HEK293 (cell line): ENCODE measurements around the gene KRTAP13-4.
A peak's percentile ranks its signal among the peaks of the same experiment; 100 is the strongest.

Experiments used
- CTCF ChIA-PET: fragments of 350-600 bp; formaldehyde crosslinking; extraction: SDS; loops from one replicate; lab custom pipeline; 2021; ENCODE audit warnings: antibody characterized with exemption; lab: Yijun Ruan, JAX
- POLR2A ChIA-PET: fragments of 300-600 bp; formaldehyde crosslinking; extraction: SDS; loops from one replicate; lab custom pipeline; 2020; ENCODE audit warnings: antibody characterized with exemption, inconsistent platforms; lab: Yijun Ruan, JAX
- H3K27ac ChIP-seq: fragments of 200-500 bp; sonication (Bioruptor generic); 2 replicates; pipeline ENCODE4 v1.5.1; 2014; ENCODE audit warnings: low read depth, low read length, control low read depth, inconsistent platforms; ENCODE audit errors: extremely low read depth
- H3K36me3 ChIP-seq, 2 experiments: fragments of 200-500 bp in 1 of 2; sonication (Bioruptor generic) in 1 of 2; 1 replicate in 1 of 2; 2 replicates in 1 of 2; pipeline ENCODE4 v1.5.1; 2014 to 2017; ENCODE audit warnings: inconsistent platforms in 2 of 2, low read length in 2 of 2; ENCODE audit not compliant: control insufficient read depth in 2 of 2, insufficient read depth in 1 of 2
- H3K4me1 ChIP-seq: fragments of 200-500 bp; sonication (Bioruptor generic); 2 replicates; pipeline ENCODE4 v1.5.1; 2014; ENCODE audit warnings: mild to moderate bottlenecking, low read length, inconsistent platforms; ENCODE audit not compliant: control insufficient read depth, insufficient read depth
- H3K4me3 ChIP-seq: 2 replicates; pipeline ENCODE4 v1.5.1; 2011; ENCODE audit warnings: low read depth, mild to moderate bottlenecking, control low read depth, low read length, moderate library complexity
- H3K9me3 ChIP-seq: fragments of 200-500 bp; sonication (Bioruptor generic); 2 replicates; pipeline ENCODE4 v1.5.1; 2014; ENCODE audit warnings: low read depth, low read length, inconsistent platforms; ENCODE audit not compliant: control insufficient read depth, insufficient read depth
- GFI1B ChIP-seq: fragments of 450-650 bp; formaldehyde crosslinking; IDR thresholded peaks from 2 replicates; pipeline ENCODE4 v1.5.1; 2016; ENCODE audit warnings: missing biosample characterization, missing genetic modification characterization
- HIC1 ChIP-seq: fragments of 450-650 bp; formaldehyde crosslinking; IDR thresholded peaks from 2 replicates; pipeline ENCODE4 v1.5.1; 2016; ENCODE audit warnings: missing biosample characterization, missing genetic modification characterization
- KLF10 ChIP-seq: fragments of 450-650 bp; IDR thresholded peaks from 2 replicates; pipeline ENCODE4 v1.5.1; 2018; ENCODE audit warnings: missing biosample characterization, mild to moderate bottlenecking, missing genetic modification characterization
- KLF8 ChIP-seq: fragments of 450-650 bp; formaldehyde crosslinking; IDR thresholded peaks from 2 replicates; pipeline ENCODE4 v1.5.1; 2016; ENCODE audit warnings: missing biosample characterization, missing genetic modification characterization
- OSR2 ChIP-seq: fragments of 450-650 bp; formaldehyde crosslinking; IDR thresholded peaks from 2 replicates; pipeline ENCODE4 v1.5.1; 2016; ENCODE audit warnings: missing biosample characterization, missing genetic modification characterization
- SP7 ChIP-seq: fragments of 450-650 bp; formaldehyde crosslinking; IDR thresholded peaks from 2 replicates; pipeline ENCODE4 v1.5.1; 2016; ENCODE audit warnings: missing biosample characterization, missing genetic modification characterization
- TCF7L2 ChIP-seq: IDR thresholded peaks from 2 replicates; pipeline ENCODE4 v1.6.1; 2011; ENCODE audit warnings: low read depth, mild to moderate bottlenecking, inconsistent platforms, low read length, moderate library complexity, borderline replicate concordance
- TRIM28 ChIP-seq: IDR thresholded peaks from 2 replicates; pipeline ENCODE4 v1.6.1; 2011; ENCODE audit warnings: low read length, control low read depth, borderline replicate concordance
- WT1 ChIP-seq: fragments of 450-650 bp; formaldehyde crosslinking; IDR thresholded peaks from 2 replicates; pipeline ENCODE4 v1.5.1; 2016; ENCODE audit warnings: missing biosample characterization, missing genetic modification characterization
- YY1 ChIP-seq: fragments of 450-650 bp; formaldehyde crosslinking; IDR thresholded peaks from 2 replicates; pipeline ENCODE4 v1.5.1; 2018; ENCODE audit warnings: missing biosample characterization, missing genetic modification characterization
- ZBTB21 ChIP-seq: fragments of 450-650 bp; formaldehyde crosslinking; IDR thresholded peaks from 2 replicates; pipeline ENCODE4 v1.5.1; 2017; ENCODE audit warnings: missing biosample characterization, missing genetic modification characterization
- ZBTB48 ChIP-seq: fragments of 450-650 bp; formaldehyde crosslinking; IDR thresholded peaks from 2 replicates; pipeline ENCODE4 v1.5.1; 2016; ENCODE audit warnings: missing biosample characterization, missing genetic modification characterization
- ZFHX2 ChIP-seq: fragments of 450-650 bp; formaldehyde crosslinking; conservative IDR thresholded peaks from 2 replicates; pipeline ENCODE4 v1.5.1; 2016; ENCODE audit warnings: missing biosample characterization, missing genetic modification characterization
- ZNF10 ChIP-seq: fragments of 450-650 bp; formaldehyde crosslinking; IDR thresholded peaks from 2 replicates; pipeline ENCODE4 v1.5.1; 2017; ENCODE audit warnings: missing biosample characterization, missing genetic modification characterization
- ZNF140 ChIP-seq: fragments of 450-650 bp; formaldehyde crosslinking; IDR thresholded peaks from 2 replicates; pipeline ENCODE4 v1.5.1; 2016; ENCODE audit warnings: missing biosample characterization, missing genetic modification characterization
- ZNF366 ChIP-seq: fragments of 450-650 bp; formaldehyde crosslinking; conservative IDR thresholded peaks from 2 replicates; pipeline ENCODE4 v1.5.1; 2016; ENCODE audit warnings: missing biosample characterization, missing genetic modification characterization
- ZNF394 ChIP-seq: fragments of 450-650 bp; formaldehyde crosslinking; IDR thresholded peaks from 2 replicates; pipeline ENCODE4 v1.5.1; 2016; ENCODE audit warnings: missing biosample characterization, missing genetic modification characterization, mild to moderate bottlenecking, moderate library complexity, borderline replicate concordance
- ZNF555 ChIP-seq: fragments of 450-650 bp; formaldehyde crosslinking; conservative IDR thresholded peaks from 2 replicates; pipeline ENCODE4 v1.5.1; 2017; ENCODE audit warnings: missing biosample characterization, mild to moderate bottlenecking, missing genetic modification characterization, inconsistent platforms
- ZNF560 ChIP-seq: fragments of 450-650 bp; formaldehyde crosslinking; IDR thresholded peaks from 2 replicates; pipeline ENCODE4 v1.5.1; 2017; ENCODE audit warnings: missing biosample characterization, missing genetic modification characterization, borderline replicate concordance
- ZNF629 ChIP-seq: fragments of 450-650 bp; formaldehyde crosslinking; IDR thresholded peaks from 2 replicates; pipeline ENCODE4 v1.5.1; 2017; ENCODE audit warnings: missing biosample characterization, missing genetic modification characterization
- ZNF639 ChIP-seq: fragments of 450-650 bp; formaldehyde crosslinking; IDR thresholded peaks from 2 replicates; pipeline ENCODE4 v1.5.1; 2016; ENCODE audit warnings: missing biosample characterization, missing genetic modification characterization
- ZNF704 ChIP-seq: fragments of 450-650 bp; formaldehyde crosslinking; IDR thresholded peaks from 2 replicates; pipeline ENCODE4 v1.5.1; 2016; ENCODE audit warnings: missing biosample characterization, missing genetic modification characterization
- ZNF777 ChIP-seq: fragments of 450-650 bp; formaldehyde crosslinking; IDR thresholded peaks from 2 replicates; pipeline ENCODE4 v1.5.1; 2017; ENCODE audit warnings: missing biosample characterization, missing genetic modification characterization, borderline replicate concordance
- ZNF843 ChIP-seq: fragments of 450-650 bp; formaldehyde crosslinking; IDR thresholded peaks from 2 replicates; pipeline ENCODE4 v1.5.1; 2016; ENCODE audit warnings: missing biosample characterization, missing genetic modification characterization
- TF ChIP-seq, protein P1 (sequence below): fragments of 450-650 bp; formaldehyde crosslinking; IDR thresholded peaks from 2 replicates; pipeline ENCODE4 v1.5.1; 2016; ENCODE audit warnings: missing biosample characterization, missing genetic modification characterization

KRTAP13-4 gene

GRCh38 chr21:30468900-30469714, 39.1 kb downstream of the KRTAP13-4 start:
- Histone ChIP-seq H3K27ac (no peak overlapping the region), H3K4me3 (no peak overlapping the region), H3K9me3 (no peaks in the 10 kb centered on the region), H3K36me3 (no peaks in the 10 kb centered on the region), H3K4me1 (no peaks in the 10 kb centered on the region)
- CTCF ChIA-PET: interaction anchor here (0.6 kb wide), 2 partner anchors 24 to 110 kb away, joined by 3 read pairs; no protein-coding TSS in a partner anchor
- peak; percentile 88 for TF ChIP-seq ZNF629 (tag by site-specific recombination)
- no peak for TF ChIP-seq ZNF560
- TF ChIP-seq ZFHX2 (tag by site-specific recombination): no peak
- TF ChIP-seq OSR2 (tag by site-specific recombination): peak; percentile 29; the same call in 1 of the 2 replicates
- TF ChIP-seq TCF7L2: peak; percentile 99
- no peak for TF ChIP-seq ZNF777
- peak; percentile 61; the same call in 1 of the 2 replicates for TF ChIP-seq WT1
- TF ChIP-seq YY1 (tag by site-specific recombination): no peak
- TF ChIP-seq SP7: peak; percentile 68
- TF ChIP-seq ZNF639 (tag by site-specific recombination): peak; percentile 44; the same call in 1 of the 2 replicates
- TF ChIP-seq ZNF366 (tag by site-specific recombination): peak; percentile 90
- no peak for TF ChIP-seq ZNF10 (tag by site-specific recombination)
- no peak for TF ChIP-seq GFI1B
- no peak for TF ChIP-seq ZBTB48 (tag by site-specific recombination)
- TF ChIP-seq, protein P1, sequence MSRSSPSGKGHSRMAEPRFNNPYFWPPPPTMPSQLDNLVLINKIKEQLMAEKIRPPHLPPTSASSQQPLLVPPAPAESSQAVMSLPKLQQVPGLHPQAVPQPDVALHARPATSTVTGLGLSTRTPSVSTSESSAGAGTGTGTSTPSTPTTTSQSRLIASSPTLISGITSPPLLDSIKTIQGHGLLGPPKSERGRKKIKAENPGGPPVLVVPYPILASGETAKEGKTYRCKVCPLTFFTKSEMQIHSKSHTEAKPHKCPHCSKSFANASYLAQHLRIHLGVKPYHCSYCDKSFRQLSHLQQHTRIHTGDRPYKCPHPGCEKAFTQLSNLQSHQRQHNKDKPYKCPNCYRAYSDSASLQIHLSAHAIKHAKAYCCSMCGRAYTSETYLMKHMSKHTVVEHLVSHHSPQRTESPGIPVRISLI (tag by site-specific recombination): 0 out of 2 replicates have a peak, but pooled peaks have one; percentile 51
- peak; percentile 81 for TF ChIP-seq HIC1 (tag by site-specific recombination)
- no peak for TF ChIP-seq ZNF555 (tag by site-specific recombination)
- TF ChIP-seq ZNF140 (tag by site-specific recombination): no peak
- TF ChIP-seq KLF8: peak; percentile 57; the same call in 1 of the 2 replicates
- TF ChIP-seq ZNF843 (tag by site-specific recombination): peak; percentile 32; the same call in 1 of the 2 replicates
- no peak for TF ChIP-seq KLF10 (tag by site-specific recombination)
- no peak for TF ChIP-seq ZNF704
- peak; percentile 66 for TF ChIP-seq ZBTB21 (tag by site-specific recombination)
- TF ChIP-seq ZNF394 (tag by site-specific recombination): peak; percentile 39; the same call in 1 of the 2 replicates
- TF ChIP-seq TRIM28: peak; percentile 85
- POLR2A ChIA-PET: no interaction called here
